CD4-positive, alpha-beta T cell treated with Interleukin-4 for 1 hour (primary cell): ENCODE measurements around the gene EFNB3.

Experiments used
- DNase-seq, 2 donors: peaks; one replicate each; pipeline ENCODE4 v3.0.0-alpha.2; 2020 to 2022

Gene EFNB3

DNA sequence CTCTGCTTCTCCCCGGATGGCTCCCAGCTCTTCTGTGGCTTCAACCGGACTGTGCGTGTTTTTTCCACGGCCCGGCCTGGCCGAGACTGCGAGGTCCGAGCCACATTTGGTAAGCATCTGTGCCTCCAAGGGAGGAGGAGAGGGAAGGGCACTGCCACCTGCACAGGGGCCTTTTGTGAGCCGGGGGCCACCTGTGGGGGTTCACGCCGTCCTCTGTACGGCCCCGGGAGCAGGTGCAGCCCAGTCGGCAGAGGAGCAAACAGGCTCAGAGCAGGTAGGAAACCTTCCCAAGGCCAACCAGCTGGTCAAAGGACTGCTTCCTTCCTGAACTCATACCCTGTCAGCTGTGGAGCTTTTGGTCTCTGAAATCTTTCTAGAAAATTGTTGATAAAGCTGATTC lies 3.3 kb upstream of the EFNB3 start:
- no peak for DNase-seq

DNA sequence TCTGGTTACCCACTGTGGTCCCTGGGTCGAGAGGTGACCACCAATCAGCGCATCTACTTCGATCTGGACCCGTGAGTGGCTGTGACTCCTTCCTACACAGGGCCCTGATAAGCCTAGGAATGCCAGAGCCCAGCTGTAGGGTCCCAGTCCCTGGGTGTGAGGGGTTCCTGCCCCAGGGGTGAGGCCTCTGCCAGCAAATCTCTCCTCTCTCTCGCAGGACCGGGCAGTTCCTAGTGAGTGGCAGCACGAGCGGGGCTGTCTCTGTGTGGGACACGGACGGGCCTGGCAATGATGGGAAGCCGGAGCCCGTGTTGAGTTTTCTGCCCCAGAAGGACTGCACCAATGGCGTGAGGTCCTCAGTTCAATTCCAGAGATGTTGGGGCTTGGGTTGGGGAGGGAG lies 2.2 kb upstream of the EFNB3 start:
- DNase-seq = no peak

DNA sequence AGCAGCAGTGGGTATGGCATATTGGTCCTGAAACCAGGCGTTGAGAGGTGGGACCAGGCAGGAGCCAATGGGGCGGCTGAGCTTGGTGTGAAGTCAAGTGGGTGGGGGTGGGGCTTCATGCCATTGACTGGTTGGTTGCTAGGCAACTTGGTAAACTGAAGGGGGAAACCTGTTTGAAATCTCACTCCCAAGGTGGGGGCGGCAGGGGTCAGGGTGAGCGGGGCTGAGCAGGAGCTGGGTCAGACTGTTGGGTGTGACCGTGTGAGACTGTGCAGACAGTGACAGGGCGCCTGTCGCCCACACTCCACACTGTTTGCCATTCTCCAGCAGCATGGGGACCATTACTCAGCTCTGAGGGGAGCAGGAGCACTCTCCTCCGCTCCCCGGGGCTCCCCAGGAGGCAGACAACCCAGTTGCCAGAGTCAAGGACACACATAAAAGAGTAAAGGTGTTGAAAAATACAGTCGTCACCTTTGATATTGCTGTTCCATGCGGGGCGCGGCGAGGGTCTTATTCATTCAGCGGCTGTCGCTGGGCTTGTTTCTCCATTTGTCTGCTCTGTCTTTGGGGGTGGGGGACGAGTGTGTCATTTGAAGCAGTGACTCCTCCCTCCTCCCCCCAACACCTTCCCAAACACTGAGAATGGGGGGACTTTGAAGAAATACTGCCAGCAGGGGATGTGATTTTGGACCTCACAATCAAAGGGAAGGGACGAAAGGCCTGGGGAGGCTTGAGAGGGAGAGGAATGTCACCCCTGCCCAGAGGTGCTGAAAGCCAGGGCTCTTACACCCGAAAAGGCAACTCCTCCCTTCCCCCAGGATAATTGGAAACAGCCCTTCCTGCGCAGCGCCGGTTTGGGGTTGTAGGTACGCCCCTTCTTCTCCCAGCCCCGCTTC lies 1.2 kb upstream of the EFNB3 start:
- no peak for DNase-seq

DNA sequence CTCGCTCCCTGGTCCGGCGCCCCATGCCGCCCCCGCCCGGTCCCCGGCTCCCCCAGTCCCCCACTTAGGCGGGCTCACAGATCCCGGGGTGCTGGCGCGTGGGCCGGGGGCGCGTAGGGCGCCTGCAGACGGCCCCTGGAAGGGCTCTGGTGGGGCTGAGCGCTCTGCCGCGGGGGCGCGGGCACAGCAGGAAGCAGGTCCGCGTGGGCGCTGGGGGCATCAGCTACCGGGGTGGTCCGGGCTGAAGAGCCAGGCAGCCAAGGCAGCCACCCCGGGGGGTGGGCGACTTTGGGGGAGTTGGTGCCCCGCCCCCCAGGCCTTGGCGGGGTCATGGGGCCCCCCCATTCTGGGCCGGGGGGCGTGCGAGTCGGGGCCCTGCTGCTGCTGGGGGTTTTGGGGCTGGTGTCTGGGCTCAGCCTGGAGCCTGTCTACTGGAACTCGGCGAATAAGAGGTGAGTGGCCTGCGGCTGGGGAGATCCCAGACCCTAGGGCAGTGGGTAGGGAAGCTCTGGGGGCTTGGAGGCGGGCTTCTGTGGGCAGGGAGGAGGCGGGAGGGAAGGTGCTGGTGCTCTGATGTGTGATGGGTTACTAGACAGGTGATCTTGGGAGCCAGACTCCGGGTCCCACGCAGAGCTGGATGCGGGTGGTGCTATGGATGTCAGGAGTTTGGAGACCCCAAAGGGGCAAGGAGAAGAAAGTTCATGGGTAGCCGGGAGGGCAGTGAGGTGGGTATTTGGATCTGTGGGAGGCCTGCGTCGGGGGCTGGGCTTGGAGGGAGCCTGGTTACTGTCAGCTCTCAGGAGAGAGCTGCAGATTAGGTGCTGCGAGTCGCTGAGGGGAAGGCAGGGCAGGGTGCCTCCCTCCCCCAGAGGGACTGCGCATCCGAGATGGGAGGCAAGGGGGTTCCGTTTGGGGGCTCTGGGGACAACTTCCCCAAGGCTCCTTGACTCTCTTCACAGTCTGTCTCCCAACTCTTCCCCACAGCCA lies 560 bp downstream of the EFNB3 start:
- DNase-seq = no peak

DNA sequence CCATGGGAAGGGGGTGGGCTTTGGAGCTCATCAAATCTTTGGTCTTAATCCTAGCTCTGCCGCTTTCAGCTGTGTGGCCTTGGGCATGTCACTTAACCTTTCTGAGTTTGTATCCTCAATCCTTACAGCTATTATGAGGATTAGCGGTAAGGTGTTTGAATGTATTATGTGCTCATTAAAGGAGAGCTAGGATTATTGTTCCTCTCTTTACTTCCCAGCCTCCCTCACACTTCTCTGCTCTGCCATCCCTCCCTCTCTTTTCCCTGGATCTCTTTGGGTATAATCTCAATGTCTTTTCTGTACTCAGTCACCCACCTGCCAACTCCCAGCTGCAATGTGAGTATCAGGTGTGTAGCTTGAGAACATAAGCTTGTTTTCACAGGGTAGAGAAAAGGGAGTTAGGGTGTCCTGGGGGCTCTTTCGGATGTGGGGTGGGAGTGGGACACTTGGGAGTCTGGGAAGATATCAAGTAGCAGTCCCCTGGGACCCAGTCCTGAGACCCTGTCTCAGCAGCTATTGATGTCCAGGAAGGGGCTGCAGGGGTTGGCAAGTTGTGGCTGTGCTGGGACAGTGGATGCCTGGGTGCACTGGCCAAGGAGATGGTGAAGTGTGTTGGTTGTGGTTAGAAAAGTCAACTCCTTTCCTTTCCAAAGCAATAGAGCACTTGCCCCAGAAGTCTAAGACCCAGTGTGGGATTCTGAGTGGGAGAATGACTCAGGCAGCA lies 1.8 kb downstream of the EFNB3 start:
- no peak for DNase-seq

DNA sequence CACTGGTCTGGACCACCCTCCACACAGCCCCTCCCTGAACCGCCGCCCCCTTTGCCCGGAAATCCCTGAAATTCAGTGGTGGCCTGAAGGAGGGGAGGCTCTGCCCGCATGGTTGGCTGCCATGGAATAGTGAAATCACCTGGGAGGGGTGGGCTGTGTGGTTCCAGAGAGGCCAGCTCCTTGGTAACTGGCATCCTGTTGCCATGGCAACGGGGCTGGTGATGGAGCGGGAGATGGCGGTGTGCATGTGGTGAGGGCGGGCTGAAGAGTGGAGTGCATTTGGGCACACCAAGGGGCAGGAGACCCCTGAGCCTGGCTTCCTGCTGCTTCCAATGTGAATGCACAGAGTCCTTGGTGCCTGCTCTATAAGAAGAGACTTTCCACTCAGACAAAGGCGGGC lies 2.4 kb downstream of the EFNB3 start:
- no peak for DNase-seq

DNA sequence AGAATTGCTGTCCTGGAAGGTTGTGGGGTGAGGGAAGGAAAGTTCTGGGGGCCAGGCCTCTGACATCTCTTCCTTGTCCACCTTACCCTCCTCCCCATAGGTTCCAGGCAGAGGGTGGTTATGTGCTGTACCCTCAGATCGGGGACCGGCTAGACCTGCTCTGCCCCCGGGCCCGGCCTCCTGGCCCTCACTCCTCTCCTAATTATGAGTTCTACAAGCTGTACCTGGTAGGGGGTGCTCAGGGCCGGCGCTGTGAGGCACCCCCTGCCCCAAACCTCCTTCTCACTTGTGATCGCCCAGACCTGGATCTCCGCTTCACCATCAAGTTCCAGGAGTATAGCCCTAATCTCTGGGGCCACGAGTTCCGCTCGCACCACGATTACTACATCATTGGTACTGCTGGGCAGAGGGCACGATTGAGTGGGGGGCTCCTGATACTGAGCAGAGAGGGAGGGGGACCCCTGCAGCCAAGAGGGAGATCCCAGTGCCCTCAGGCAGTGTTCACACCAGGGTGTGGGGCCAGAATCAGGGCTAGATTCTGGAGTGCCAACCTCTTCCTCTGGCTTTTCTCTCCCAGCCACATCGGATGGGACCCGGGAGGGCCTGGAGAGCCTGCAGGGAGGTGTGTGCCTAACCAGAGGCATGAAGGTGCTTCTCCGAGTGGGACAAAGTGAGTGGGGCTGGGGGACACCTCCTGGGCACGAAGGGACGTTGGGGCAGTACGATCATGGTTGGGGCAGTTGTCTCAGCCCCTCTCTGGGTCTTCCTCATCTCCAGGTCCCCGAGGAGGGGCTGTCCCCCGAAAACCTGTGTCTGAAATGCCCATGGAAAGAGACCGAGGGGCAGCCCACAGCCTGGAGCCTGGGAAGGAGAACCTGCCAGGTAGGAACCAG lies 3.1 kb downstream of the EFNB3 start:
- DNase-seq = no peak

DNA sequence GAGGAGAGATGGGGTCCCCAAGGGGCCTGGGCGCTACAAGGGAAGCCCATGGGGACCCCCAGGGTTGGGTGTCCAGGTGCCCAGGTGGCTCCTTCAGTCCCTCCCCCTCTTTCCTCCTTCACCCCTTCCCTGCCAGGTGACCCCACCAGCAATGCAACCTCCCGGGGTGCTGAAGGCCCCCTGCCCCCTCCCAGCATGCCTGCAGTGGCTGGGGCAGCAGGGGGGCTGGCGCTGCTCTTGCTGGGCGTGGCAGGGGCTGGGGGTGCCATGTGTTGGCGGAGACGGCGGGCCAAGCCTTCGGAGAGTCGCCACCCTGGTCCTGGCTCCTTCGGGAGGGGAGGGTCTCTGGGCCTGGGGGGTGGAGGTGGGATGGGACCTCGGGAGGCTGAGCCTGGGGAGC lies 4.0 kb downstream of the EFNB3 start:
- no peak for DNase-seq

DNA sequence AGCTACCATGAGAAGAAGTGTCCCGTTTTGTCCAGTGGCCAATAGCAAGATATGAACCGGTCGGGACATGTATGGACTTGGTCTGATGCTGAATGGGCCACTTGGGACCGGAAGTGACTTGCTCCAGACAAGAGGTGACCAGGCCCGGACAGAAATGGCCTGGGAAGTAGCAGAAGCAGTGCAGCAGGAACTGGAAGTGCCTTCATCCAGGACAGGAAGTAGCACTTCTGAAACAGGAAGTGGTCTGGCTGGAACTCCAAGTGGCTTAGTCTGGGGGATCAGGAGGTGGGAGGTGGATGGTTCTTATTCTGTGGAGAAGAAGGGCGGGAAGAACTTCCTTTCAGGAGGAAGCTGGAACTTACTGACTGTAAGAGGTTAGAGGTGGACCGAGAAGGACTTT lies 5.3 kb downstream of the EFNB3 start:
- no peak for DNase-seq

DNA sequence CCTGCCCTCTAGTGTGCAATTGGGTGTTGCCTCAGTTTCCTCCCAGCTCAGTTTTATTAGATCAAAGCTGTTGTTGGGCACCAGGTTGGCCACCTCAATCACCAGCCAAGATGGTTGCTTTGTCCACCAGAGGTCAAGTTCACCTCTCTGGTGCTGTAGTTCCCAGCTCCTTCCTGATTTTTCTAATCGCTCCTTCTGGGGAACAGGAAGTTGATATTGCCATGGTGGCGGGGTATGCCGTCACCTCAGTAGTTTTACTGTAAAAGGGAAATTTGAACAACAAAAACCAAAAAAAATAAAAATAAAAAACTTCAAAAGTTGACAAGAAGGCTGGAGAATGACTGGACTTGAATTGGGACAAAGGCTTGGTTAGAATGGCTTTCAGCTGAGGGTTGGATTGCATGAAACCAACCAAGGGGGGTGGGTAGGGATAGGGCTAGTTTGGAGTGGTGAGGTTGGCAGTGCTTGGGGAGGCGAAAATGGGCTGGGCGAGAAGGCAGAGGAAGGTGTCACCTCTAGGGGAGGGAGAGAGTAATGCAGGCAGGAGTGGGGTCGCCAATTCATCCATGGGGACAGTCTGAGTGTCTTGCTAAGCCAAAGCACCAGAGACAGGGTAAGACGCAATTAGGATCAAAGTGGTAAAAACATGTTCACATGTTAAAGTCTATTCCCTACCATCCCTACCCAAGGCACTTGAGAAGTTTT lies 6.2 kb downstream of the EFNB3 start:
- no peak for DNase-seq

DNA sequence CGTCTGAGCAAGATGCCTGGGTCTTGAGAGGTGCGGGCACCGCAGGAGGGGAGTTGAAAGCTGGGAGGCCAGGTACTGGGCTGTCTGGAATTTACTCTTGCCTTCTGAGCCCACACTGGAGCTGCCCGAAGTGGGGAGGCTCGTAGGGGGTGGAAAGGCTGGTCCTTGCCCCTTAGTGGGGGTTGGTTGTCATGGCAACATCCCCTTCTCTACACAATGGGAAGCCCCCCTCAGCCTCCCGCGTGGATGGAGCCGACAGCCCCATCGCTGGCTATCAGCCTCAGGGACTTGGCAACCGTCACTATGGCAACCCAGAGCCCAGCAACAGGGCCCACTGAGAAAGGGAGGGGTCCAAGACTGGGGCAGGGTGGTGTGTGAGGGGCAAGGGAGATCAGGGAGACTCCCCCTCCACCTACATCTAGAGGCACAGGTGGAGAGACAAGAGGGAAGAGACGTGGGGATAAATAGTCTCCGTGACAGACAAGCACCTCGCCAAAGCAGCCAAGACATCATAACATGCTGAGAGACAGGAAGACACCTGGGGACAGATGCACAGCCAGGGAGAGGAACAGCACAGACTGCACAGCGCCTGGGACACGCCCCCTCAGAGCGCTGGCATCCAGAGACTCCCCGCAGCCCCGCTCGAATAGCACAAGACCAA lies 7.2 kb downstream of the EFNB3 start:
- no peak for DNase-seq

DNA sequence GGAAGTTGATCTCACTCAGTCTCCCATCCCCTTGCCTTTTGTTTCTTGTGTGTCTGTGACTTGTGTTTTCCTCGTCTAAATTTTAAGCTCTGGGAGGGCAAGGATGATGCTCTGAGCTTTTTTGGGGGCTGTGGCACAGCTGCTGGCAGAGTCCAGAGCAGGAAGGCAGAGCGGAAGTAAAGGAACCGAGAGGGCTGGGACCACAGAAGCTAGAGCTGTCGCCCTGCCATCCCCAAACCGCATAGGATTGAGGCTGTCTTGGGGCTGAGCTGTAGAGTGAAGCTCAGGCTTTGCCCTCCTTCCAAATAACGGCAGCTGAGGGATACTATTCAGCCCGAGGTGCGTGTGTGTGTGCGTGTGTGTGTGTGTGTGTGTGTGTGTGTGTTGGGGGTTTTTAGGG lies 8.8 kb downstream of the EFNB3 start:
- no peak for DNase-seq

DNA sequence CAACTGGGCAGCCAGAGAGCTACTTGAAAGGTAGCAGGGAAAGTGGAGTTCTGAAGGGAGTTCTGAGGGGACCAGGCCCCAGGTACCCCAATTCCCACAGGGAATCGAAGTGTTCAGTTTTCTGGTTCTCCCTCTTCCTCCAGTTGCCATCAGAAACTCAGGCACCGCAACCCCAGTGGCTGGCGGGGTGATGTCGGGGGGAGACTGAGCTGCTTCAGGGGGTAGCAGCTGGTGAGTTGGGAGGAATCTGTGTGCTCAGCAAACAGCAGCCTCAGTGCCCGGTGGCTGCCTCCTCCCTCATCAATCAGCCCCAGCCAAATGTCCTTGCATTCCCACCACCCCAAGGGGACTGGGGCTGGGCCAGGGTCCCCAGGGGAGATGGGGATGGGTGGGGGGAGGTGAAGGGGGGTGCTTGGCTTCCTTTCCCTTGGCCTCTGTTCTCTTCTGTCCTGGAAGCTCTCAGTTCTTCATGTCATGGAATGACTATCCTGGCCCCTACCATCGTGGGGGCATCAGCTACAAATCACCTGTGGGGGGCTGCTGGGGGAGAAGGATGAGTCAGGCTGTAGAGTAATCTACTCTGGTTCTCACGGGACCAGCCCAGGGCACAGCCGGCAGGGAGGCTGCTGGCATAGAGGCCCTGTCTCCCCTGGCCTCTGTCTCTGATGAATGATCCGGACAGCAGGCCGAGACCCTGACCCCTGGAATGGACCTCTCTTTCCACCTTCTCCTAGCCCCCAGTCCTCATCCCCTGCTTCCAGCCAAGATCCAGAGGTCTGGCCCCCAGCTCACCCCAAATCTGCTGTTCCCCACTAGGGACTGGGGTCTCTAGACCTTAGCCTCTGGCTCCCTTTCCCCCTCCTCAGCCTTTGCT lies 10.0 kb downstream of the EFNB3 start:
- no peak for DNase-seq

DNA sequence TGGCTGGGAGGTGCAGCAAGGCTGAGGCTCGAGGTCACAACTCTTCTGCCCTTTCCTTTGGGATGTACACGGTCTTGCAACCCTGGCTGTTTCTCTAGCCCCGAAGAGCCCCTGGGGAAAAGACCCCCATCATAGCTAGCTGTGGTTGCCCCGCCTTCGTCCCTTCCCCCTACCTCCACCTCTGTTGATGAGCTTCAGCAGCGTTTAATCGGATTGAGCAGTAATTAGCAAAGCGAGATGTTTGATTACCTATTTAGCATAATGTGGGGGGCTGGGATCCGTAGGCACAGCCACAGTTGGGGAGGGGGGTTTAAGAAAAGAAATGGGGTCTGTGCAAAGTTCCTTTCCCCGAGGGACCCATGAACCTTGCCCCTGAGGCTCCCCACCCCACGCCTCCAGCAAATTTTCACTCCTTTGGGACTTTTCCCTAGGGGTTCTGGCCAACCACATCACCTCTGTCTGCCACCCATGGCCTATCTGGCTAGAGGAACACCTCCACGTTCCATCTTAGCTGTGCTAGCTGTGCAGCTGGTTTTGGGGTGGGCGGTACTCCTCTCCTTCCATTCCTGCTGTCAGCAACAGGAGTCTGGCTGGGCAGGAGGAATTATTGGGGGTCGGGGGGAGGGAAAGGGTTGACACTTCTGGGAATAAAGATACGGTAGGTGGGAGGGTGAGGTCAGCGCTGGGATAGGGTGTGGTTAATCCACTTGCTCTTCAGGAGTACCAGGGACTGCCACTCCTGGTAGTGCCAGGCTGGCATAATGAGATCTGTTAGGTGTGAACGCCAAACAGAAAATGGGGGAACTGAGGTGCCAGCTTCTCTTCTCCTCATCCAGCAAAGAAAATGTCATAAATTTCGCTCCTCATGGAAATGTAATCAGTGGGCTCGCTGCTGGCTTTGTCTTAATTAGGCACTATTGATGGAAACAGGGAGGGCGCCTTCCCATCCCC lies 11.2 kb downstream of the EFNB3 start:
- DNase-seq = no peak

DNA sequence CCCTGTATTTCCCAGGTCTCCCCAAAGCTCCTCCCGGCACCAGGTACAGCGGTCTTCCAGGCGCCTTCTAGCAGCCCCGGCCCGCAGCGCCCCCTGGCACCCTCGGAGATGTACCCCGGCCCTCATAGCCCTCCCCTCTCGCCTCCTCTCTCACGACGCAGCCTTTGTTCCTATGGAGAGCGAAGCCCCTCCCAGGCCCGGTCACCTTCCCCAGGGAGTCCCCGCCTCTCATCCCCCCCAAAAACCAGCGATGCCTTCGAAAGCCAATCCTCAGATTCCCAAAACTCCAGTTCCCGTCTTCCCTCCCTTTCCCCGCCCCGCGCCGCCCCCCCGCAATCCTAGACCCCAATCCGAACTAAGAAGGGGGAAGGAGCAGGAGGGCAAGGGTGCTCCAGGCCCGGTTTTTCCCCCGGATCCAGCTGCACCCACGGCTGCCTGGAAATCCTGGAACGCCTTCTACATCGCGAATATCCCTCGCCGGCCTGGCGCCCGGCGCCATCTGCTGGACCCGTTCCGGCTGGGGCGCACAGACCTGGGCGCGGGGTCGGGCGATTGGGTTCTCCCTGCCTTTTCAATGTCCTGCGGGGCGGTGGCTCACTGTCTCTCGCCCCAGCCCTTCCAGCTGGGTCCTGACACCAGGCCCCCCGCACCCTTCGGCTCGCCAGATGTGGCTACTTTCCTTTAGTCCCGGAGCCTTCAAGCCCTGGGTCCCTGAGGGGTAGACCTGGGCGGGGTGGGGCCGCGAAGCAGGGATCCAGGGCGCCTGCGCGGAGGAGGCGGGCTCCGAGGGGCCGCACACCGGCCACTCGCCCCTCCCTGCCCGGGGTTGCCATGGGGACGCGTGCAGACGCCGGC lies 12.1 kb downstream of the EFNB3 start, which contains the start of gene DNAH2:
DNAH2 (plus strand) TSS at position 844 of the 855 bp plus-strand sequence. CDS start 1,991 bp downstream, outside the sequence.
- no peak for DNase-seq

DNA sequence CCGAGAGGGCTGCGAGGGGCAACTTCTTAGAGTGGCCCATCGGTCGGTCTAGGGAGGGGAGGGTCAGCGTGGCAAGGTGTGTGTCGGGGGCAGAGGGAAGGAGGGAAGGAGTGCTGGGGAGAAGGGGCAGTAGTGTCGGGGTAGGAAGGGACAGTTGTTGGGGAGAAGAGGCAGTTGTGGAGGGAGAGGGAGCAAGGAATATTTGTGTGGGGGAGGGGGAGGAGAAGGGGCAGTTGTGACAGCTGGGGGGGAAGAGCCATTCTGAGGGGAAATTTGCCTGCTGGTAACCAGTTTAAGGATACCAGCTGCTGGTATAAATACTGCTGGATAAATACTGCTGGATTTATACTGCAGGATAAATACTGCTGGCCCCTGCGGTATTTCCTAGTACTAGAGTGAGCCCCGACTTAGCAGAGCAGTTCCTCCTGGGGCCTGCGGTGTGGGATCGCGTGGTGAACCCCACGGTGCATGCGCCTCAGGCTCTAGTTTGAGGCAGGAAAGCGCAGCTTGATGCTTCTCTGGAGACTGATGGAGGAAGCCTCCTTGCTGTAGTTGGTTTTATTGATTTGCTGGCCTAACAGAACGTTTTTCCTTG lies 12.9 kb downstream of the EFNB3 start:
- peak; percentile 16 to 26 for DNase-seq

DNA sequence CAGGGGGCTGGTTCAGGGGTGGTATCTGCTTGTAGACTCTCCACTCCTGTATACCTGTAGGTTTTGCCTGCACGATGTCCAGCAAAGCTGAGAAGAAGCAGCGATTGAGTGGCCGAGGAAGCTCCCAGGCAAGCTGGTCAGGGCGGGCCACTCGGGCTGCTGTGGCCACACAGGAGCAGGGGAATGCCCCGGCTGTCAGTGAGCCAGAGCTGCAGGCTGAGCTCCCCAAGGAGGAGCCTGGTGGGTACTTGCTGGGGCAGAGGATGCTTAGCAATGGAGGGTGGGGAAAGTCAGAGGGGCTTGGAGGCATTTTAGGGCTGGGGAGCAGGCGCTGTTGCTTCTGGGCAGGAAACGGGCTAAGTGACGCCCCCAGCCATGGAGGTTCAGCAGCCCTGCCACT lies 14.7 kb downstream of the EFNB3 start:
- no peak for DNase-seq
